Stimulated activated CD8-positive, alpha-beta memory T cell treated with anti-CD3 and anti-CD28 coated beads, Interleukin-15, amount 100 ng/mL, for 4 hours (primary cell): ENCODE results near the gene METTL1.

Source experiments
- DNase-seq, 2 donors: peaks; one replicate each; pipeline ENCODE4 v3.0.0-alpha.2; 2020; ENCODE audit warnings: low read depth in 2 of 2

Gene METTL1

GRCh38 chr12:57737467-57738460, 34.1 kb downstream of the METTL1 start:
- DNase-seq, result no peak

- DNase-seq, result no peak
Measured at GRCh38 chr12:57736741-57737466, 35.0 kb downstream of the METTL1 start.

GRCh38 chr12:57735952-57736740, 35.8 kb downstream of the METTL1 start:
- no peak for DNase-seq

GRCh38 chr12:57735198-57735855, 36.6 kb downstream of the METTL1 start:
- no peak for DNase-seq

- DNase-seq, result no peak
Measured at GRCh38 chr12:57734591-57734990, 37.3 kb downstream of the METTL1 start.

GRCh38 chr12:57733928-57734327, 38.0 kb downstream of the METTL1 start:
- DNase-seq, result no peak

GRCh38 chr12:57732726-57733593, 38.9 kb downstream of the METTL1 start:
- no peak for DNase-seq

- DNase-seq, result no peak
Measured at GRCh38 chr12:57732270-57732669, 39.6 kb downstream of the METTL1 start.

GRCh38 chr12:57731411-57732080, 40.4 kb downstream of the METTL1 start:
- DNase-seq, result no peak

GRCh38 chr12:57730336-57731067, 41.4 kb downstream of the METTL1 start:
- no peak for DNase-seq

- no peak for DNase-seq
Measured at GRCh38 chr12:57729321-57729844, 42.5 kb downstream of the METTL1 start.

- no peak for DNase-seq
Measured at GRCh38 chr12:57727758-57728395, 44.0 kb downstream of the METTL1 start.

- no peak for DNase-seq
Measured at GRCh38 chr12:57726884-57727757, 44.8 kb downstream of the METTL1 start.

- DNase-seq, result no peak
Measured at GRCh38 chr12:57726151-57726883, 45.6 kb downstream of the METTL1 start.

GRCh38 chr12:57725851-57726150, 46.1 kb downstream of the METTL1 start:
- DNase-seq, result no peak

GRCh38 chr12:57724936-57725740, 46.8 kb downstream of the METTL1 start:
- DNase-seq, result no peak
